Astrocyte (in vitro differentiated cells and primary cell): ENCODE data around the gene CACNA1D.

Source experiments
- CTCF ChIP-seq: IDR thresholded peaks from 2 replicates; pipeline ENCODE4 v1.5.1; 2011; ENCODE audit warnings: low read depth, mild to moderate bottlenecking, inconsistent platforms, low read length, moderate library complexity; ENCODE audit not compliant: insufficient read depth
- EZH2 ChIP-seq: IDR thresholded peaks from 2 replicates; pipeline ENCODE4 v1.6.1; 2012; ENCODE audit warnings: mild to moderate bottlenecking, low read length, inconsistent platforms; ENCODE audit not compliant: insufficient read depth

- no peak for TF ChIP-seq CTCF
- no peak for TF ChIP-seq EZH2
Observed at GRCh38 chr3:53821631-53822121, 327.3 kb downstream of the CACNA1D start.
